Activated B cell treated with CpG ODN at 0.5 μM for 24 hours (primary cell): Measurements from ENCODE around the gene R3HDM1. TPM values are rescaled to one million over a fixed set of nuclear protein-coding genes. Genes with fewer than 3 reads are reported as not detected.

Experiments
- ATAC-seq: fragments of 200-7000 bp; cut with Tn5 transposase; one replicate; pipeline ENCODE4 v1.10.0; 2021; ENCODE audit warnings: low read depth, mild to moderate bottlenecking, moderate library complexity
- CTCF ChIA-PET: fragments of 350-600 bp; sonication (Branson Sonifier 250); formaldehyde crosslinking; loops from one replicate; lab custom pipeline; 2021; ENCODE audit warnings: antibody characterized with exemption; lab: Charles Lee
- POLR2A ChIA-PET: fragments of 350-600 bp; sonication (Branson Sonifier 250); formaldehyde crosslinking; loops from one replicate; lab custom pipeline; 2021; ENCODE audit warnings: antibody characterized with exemption; lab: Charles Lee
- DNase-seq: peaks from one replicate; pipeline ENCODE4 v3.0.0; 2022
- H3K27ac Mint-ChIP-seq: one replicate; pipeline ENCODE4 v1.8.0; 2020; ENCODE audit warnings: mixed read lengths
- H3K27me3 Mint-ChIP-seq: one replicate; pipeline ENCODE4 v1.8.0; 2021; ENCODE audit warnings: mixed read lengths
- H3K36me3 Mint-ChIP-seq: one replicate; pipeline ENCODE4 v1.8.0; 2021; ENCODE audit warnings: low read depth, mixed read lengths
- H3K4me1 Mint-ChIP-seq: one replicate; pipeline ENCODE4 v1.8.0; 2021; ENCODE audit warnings: mixed read lengths
- H3K4me3 Mint-ChIP-seq: one replicate; pipeline ENCODE4 v1.8.0; 2020; ENCODE audit warnings: mild to moderate bottlenecking, mixed read lengths
- H3K9me3 Mint-ChIP-seq: one replicate; pipeline ENCODE4 v1.8.0; 2020; ENCODE audit warnings: mixed read lengths
- intact Hi-C: fragments of 100-400 bp; cut with micrococcal nuclease; formaldehyde crosslinking; loops from one replicate; pipeline ENCODE4 v1.15.1; 2024
- total RNA-seq: library from RNA; stranded (reverse); gene quantifications from 2 replicates; pipeline ENCODE4 v1.2.3, GENCODE V29; 2022
- TF ChIP-seq, protein P1 (sequence below): fragments of 200-600 bp; IDR thresholded peaks from one replicate; pipeline ENCODE4 v1.8.0; 2022; ENCODE audit warnings: antibody characterized with exemption, mild to moderate bottlenecking

Gene R3HDM1
- total RNA-seq, 1 donor from 2014 or later, result 49.8 TPM

DNA sequence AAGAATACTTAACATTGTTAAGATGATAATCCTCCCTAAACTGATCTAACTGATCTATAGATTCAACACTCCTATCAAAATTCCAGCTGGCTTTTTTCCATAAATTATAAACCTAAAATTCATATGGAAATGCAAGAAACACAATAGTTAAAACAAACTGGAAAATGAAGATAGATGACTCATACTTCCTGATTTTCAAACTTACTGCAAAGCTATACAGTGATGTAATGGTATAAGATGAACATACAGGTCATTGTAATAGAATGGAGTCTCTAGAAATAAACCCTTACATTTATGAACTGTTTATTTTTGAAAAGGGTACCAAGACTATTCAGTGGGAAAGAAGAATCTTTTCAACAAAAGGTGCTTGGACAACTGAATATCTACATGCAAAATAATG is 242.6 kb downstream of the R3HDM1 start:
- Mint-ChIP-seq H3K4me1 (no peaks in the 10 kb centered on the region), H3K4me3 (no peak overlapping the region), H3K27ac (no peak overlapping the region), H3K36me3 (peaks cover 83% of the 10 kb centered on the region), H3K27me3 (no peaks in the 10 kb centered on the region), H3K9me3 (no peaks in the 10 kb centered on the region)
- TF ChIP-seq, protein P1, sequence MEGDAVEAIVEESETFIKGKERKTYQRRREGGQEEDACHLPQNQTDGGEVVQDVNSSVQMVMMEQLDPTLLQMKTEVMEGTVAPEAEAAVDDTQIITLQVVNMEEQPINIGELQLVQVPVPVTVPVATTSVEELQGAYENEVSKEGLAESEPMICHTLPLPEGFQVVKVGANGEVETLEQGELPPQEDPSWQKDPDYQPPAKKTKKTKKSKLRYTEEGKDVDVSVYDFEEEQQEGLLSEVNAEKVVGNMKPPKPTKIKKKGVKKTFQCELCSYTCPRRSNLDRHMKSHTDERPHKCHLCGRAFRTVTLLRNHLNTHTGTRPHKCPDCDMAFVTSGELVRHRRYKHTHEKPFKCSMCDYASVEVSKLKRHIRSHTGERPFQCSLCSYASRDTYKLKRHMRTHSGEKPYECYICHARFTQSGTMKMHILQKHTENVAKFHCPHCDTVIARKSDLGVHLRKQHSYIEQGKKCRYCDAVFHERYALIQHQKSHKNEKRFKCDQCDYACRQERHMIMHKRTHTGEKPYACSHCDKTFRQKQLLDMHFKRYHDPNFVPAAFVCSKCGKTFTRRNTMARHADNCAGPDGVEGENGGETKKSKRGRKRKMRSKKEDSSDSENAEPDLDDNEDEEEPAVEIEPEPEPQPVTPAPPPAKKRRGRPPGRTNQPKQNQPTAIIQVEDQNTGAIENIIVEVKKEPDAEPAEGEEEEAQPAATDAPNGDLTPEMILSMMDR, result no peak
- DNase-seq (no peak), ATAC-seq (no peak)
- intact Hi-C loops, result no loop called here
- CTCF ChIA-PET, result interaction anchor here (0.8 kb wide), 1 partner anchor 24 kb away, joined by 3 read pairs; no protein-coding TSS in a partner anchor
- POLR2A ChIA-PET, result no interaction called here

Other genes starting within 250 kb of the R3HDM1 start
- gene ZRANB3, start 266 bp upstream of the R3HDM1 start, total RNA-seq, result 12.8 and 14.4 TPM in 2 replicates
- gene UBXN4, start 210.4 kb downstream of the R3HDM1 start, total RNA-seq, result 87.8 and 107 TPM in 2 replicates